Adrenal gland (tissue), 12 donors: ENCODE data around the gene FOXJ1. TPM values are rescaled to one million over a fixed set of nuclear protein-coding genes. Genes with fewer than 3 reads are reported as not detected.

Experiments
- microRNA-seq, 3 donors: library from miRNA; unstranded; fragments of <30 nt; microRNA quantifications; one replicate each; pipeline ENCODE4, GENCODE V29; 2017 to 2020
- polyA plus RNA-seq, 3 donors: library from polyadenylated mRNA; stranded (reverse); fragments of 200-250 nt in 2 of 3; fragments of 350-450 nt in 1 of 3; fragmentation: Illumina TruSeq in 1 of 3; extraction: RNeasy Lipid Tissue Mini Kit (QIAGEN cat#74804) in 1 of 3; gene quantifications; one replicate each; pipeline ENCODE4 v1.2.3, GENCODE V29; 2013 to 2014
- small RNA-seq, 2 donors: library from RNA; depleted of rRNA; stranded (forward); fragments of <200 nt; gene quantifications; one replicate each; pipeline ENCODE3, GENCODE V24; 2016
- total RNA-seq, 9 donors: library from RNA; depleted of rRNA in 4 of 9; stranded (reverse); fragments of >200 nt in 4 of 9; fragments of 120-200 nt in 1 of 9; fragmentation: NEBNext Ultra II Directional in 1 of 9; extraction: Animal tissue kit (Norgen Biotek cat#: 25700) in 1 of 9; gene quantifications; one replicate each; pipeline versions ENCODE4 v1.1.0 to v1.2.4, GENCODE V29; 2013 to 2023
- donor health status: healthy with polysubstance abuse.
- donor health status: Bipolar disorder and iron deficiency.
- donor health status: DM: yes; HTN: yes; CAD: no.
- donor health status: DM: no; HTN: no; CAD: no.
- donor health status: DM: no; HTN: no; CAD: no.
- donor health status: DM: yes; HTN: yes; CAD: no.

The FOXJ1 gene
- total and polyA plus RNA-seq, 12 donors, result 0.06 to 0.18 (median 0.07) TPM; not detected in 9

Small RNA genes lying within 50 kb of the gene (microRNA-seq; reads per million reads assigned to microRNA genes)
- gene MIR6868, result 1.9 to 6.7 (median 2.8) reads per million in 3 donors

Small RNA genes lying within 50 kb of the gene (small RNA-seq; reads per million reads assigned to genes)
- gene MIR6868, result 0 reads per million in 2 donors

Other genes starting within 250 kb of the FOXJ1 start
- gene TRIM65, start 244.3 kb downstream of the FOXJ1 start, total RNA-seq, result 10 to 100 TPM in 7 of 9 donors, 1 to 10 TPM in 2; 6.5 to 46.9 (median 18.6) TPM
- gene TRIM65, start 244.3 kb downstream of the FOXJ1 start, polyA plus RNA-seq, result 10 to 100 TPM in 1 of 3 donors, 1 to 10 TPM in 2; 4.1 to 16.7 (median 5.0) TPM
- gene MRPL38, start 236.4 kb downstream of the FOXJ1 start, total RNA-seq, result 100 to 1,000 TPM in 4 of 9 donors, 10 to 100 TPM in 5; 36.7 to 153 (median 64.2) TPM
- gene MRPL38, start 236.4 kb downstream of the FOXJ1 start, polyA plus RNA-seq, result 100 to 1,000 TPM in 2 of 3 donors, 10 to 100 TPM in 1; 60.3 to 214 (median 187) TPM
- gene FBF1, start 200.2 kb downstream of the FOXJ1 start, total RNA-seq, result 10 to 100 TPM in 8 of 9 donors, 1 to 10 TPM in 1; 4.9 to 87.6 (median 15.3) TPM
- 10 to 100 TPM in 2 of 3 donors, 1 to 10 TPM in 1; 3.1 to 68.9 (median 26.7) TPM for gene FBF1, start 200.2 kb downstream of the FOXJ1 start, polyA plus RNA-seq
- 100 to 1,000 TPM in 2 of 9 donors, 10 to 100 TPM in 7; 60.3 to 109 (median 81.6) TPM for gene ACOX1, start 162.1 kb downstream of the FOXJ1 start, total RNA-seq
- 10 to 100 TPM; 28.9 to 40.3 (median 35.3) TPM for gene ACOX1, start 162.1 kb downstream of the FOXJ1 start, polyA plus RNA-seq
- gene TEN1, start 162.0 kb downstream of the FOXJ1 start, total RNA-seq, result 10 to 100 TPM; 15.3 to 27.7 (median 25.3) TPM
- gene TEN1, start 162.0 kb downstream of the FOXJ1 start, polyA plus RNA-seq, result 10 to 100 TPM in 2 of 3 donors, 1 to 10 TPM in 1; 8.7 to 40.0 (median 33.8) TPM
- gene CDK3, start 140.4 kb downstream of the FOXJ1 start, total RNA-seq, result 1 to 10 TPM in 5 of 9 donors, under 1 TPM in 1, not detected in 3; 0.74 to 7.9 (median 4.9) TPM
- 10 to 100 TPM in 2 of 3 donors, 1 to 10 TPM in 1; 1.2 to 56.7 (median 30.0) TPM for gene CDK3, start 140.4 kb downstream of the FOXJ1 start, polyA plus RNA-seq
- gene EVPL, start 113.9 kb downstream of the FOXJ1 start, total RNA-seq, result 1 to 10 TPM in 1 of 9 donors, under 1 TPM in 6, not detected in 2; under 0.01 to 1.8 (median 0.27) TPM
- under 1 TPM; 0.02 to 0.64 (median 0.61) TPM for gene EVPL, start 113.9 kb downstream of the FOXJ1 start, polyA plus RNA-seq
- 100 to 1,000 TPM in 1 of 9 donors, 10 to 100 TPM in 8; 20.3 to 113 (median 42.9) TPM for gene SRP68, start 68.7 kb downstream of the FOXJ1 start, total RNA-seq
- gene SRP68, start 68.7 kb downstream of the FOXJ1 start, polyA plus RNA-seq, result 100 to 1,000 TPM in 1 of 3 donors, 10 to 100 TPM in 2; 33.1 to 129 (median 35.9) TPM
- not detected for gene GALR2, start 66.5 kb downstream of the FOXJ1 start, total RNA-seq
- under 1 TPM in 1 of 3 donors, not detected in 2; 0.27 TPM for gene GALR2, start 66.5 kb downstream of the FOXJ1 start, polyA plus RNA-seq
- gene ZACN, start 62.1 kb downstream of the FOXJ1 start, total RNA-seq, result under 1 TPM in 3 of 9 donors, not detected in 6; 0.06 to 0.19 (median 0.13) TPM
- gene ZACN, start 62.1 kb downstream of the FOXJ1 start, polyA plus RNA-seq, result 1 to 10 TPM in 2 of 3 donors, not detected in 1; 3.1 to 3.3 TPM
- gene EXOC7, start 37.5 kb downstream of the FOXJ1 start, total RNA-seq, result 100 to 1,000 TPM in 5 of 9 donors, 10 to 100 TPM in 4; 65.7 to 145 (median 102) TPM
- gene EXOC7, start 37.5 kb downstream of the FOXJ1 start, polyA plus RNA-seq, result 100 to 1,000 TPM in 1 of 3 donors, 10 to 100 TPM in 2; 70.0 to 115 (median 89.5) TPM
- 1 to 10 TPM; 2.3 to 6.1 (median 4.7) TPM for gene RNF157, start 99.2 kb upstream of the FOXJ1 start, total RNA-seq
- gene RNF157, start 99.2 kb upstream of the FOXJ1 start, polyA plus RNA-seq, result 1 to 10 TPM; 3.0 to 4.7 (median 4.1) TPM
- 10 to 100 TPM in 6 of 9 donors, 1 to 10 TPM in 3; 5.4 to 71.2 (median 12.9) TPM for gene UBALD2, start 124.1 kb upstream of the FOXJ1 start, total RNA-seq
- gene UBALD2, start 124.1 kb upstream of the FOXJ1 start, polyA plus RNA-seq, result 10 to 100 TPM in 2 of 3 donors, 1 to 10 TPM in 1; 5.2 to 18.2 (median 15.6) TPM
- gene QRICH2, start 167.0 kb upstream of the FOXJ1 start, total RNA-seq, result 1 to 10 TPM in 6 of 9 donors, under 1 TPM in 3; 0.12 to 3.4 (median 1.4) TPM
- 10 to 100 TPM in 1 of 3 donors, 1 to 10 TPM in 1, under 1 TPM in 1; 0.09 to 14.2 (median 4.8) TPM for gene QRICH2, start 167.0 kb upstream of the FOXJ1 start, polyA plus RNA-seq
- gene PRPSAP1, start 212.7 kb upstream of the FOXJ1 start, total RNA-seq, result 10 to 100 TPM; 33.0 to 79.3 (median 46.2) TPM
- 10 to 100 TPM; 26.0 to 42.7 (median 37.1) TPM for gene PRPSAP1, start 212.7 kb upstream of the FOXJ1 start, polyA plus RNA-seq
- 10 to 100 TPM in 2 of 9 donors, 1 to 10 TPM in 6, under 1 TPM in 1; 0.61 to 15.3 (median 3.7) TPM for gene SPHK1, start 243.4 kb upstream of the FOXJ1 start, total RNA-seq
- gene SPHK1, start 243.4 kb upstream of the FOXJ1 start, polyA plus RNA-seq, result 10 to 100 TPM in 2 of 3 donors, under 1 TPM in 1; 0.53 to 14.0 (median 10.3) TPM